ENCODE data around the gene RITA1. TPM values are rescaled to one million over a fixed set of nuclear protein-coding genes. Genes with fewer than 3 reads are reported as not detected.
"Not testable (repeated sequence)": the region's sequence is repeated elsewhere in the genome, so short reads cannot be mapped to it uniquely, and the experiment has no call there.

Gene RITA1
- 7.8 TPM for total RNA-seq

GRCh38 chr12:113185180-113186032, at the start of gene RITA1, which contains the start of gene DDX54:
TSS of gene RITA1 (plus strand) at chr12:113185721. CDS start at chr12:113186747, 1,026 bp downstream.
TSS of gene DDX54 (minus strand) at chr12:113185478. CDS start at chr12:113185451, 27 bp downstream.
- peak; percentile 90 for DNase-seq (ENCODE audit: low spot score)

GRCh38 chr12:113136128-113136989, 49.2 kb upstream of the RITA1 start:
- ATAC-seq, result peak; percentile 32

More at GRCh38 chr12:113185180-113186032, at the start of gene RITA1, which contains the start of gene DDX54:
- intact Hi-C loops (cut with DNase I), result no loop called here
- peak; percentile 91 for ATAC-seq

GRCh38 chr12:113136990-113137511, 48.5 kb upstream of the RITA1 start:
- DNase-seq (ENCODE audit: low spot score) (no peak), ATAC-seq (no peak)
- intact Hi-C loops (cut with DNase I), result no loop called here

More at GRCh38 chr12:113136128-113136989, 49.2 kb upstream of the RITA1 start:
- DNase-seq (ENCODE audit: low spot score), result no peak
- intact Hi-C loops (cut with DNase I), result no loop called here

- DNase-seq (ENCODE audit: low spot score), result no peak
- intact Hi-C loops (cut with DNase I), result no loop called here
- no peak for ATAC-seq
Observed at GRCh38 chr12:113137861-113138783, 47.4 kb upstream of the RITA1 start.

GRCh38 chr12:113138826-113139225, 46.7 kb upstream of the RITA1 start:
- DNase-seq (ENCODE audit: low spot score) (no peak), ATAC-seq (no peak)
- intact Hi-C loops (cut with DNase I), result no loop called here

GRCh38 chr12:113140706-113141105, 44.8 kb upstream of the RITA1 start:
- no peak for DNase-seq (ENCODE audit: low spot score)
- no peak for ATAC-seq
- intact Hi-C loops (cut with DNase I), result no loop called here

- DNase-seq (ENCODE audit: low spot score); ATAC-seq; intact Hi-C loops (cut with DNase I): not testable (repeated sequence)
Observed at GRCh38 chr12:113141716-113142115, 43.8 kb upstream of the RITA1 start.

GRCh38 chr12:113142173-113142885, 43.2 kb upstream of the RITA1 start:
- intact Hi-C loops (cut with DNase I), result no loop called here
- DNase-seq (ENCODE audit: low spot score) (peak; percentile 70), ATAC-seq (peak; percentile 74)

- DNase-seq (ENCODE audit: low spot score), result no peak
- intact Hi-C loops (cut with DNase I), result no loop called here
- peak; percentile 59 for ATAC-seq
Observed at GRCh38 chr12:113142886-113143332, 42.6 kb upstream of the RITA1 start.

- no peak for DNase-seq (ENCODE audit: low spot score)
- intact Hi-C loops (cut with DNase I), result no loop called here
- no peak for ATAC-seq
Observed at GRCh38 chr12:113143959-113144358, 41.6 kb upstream of the RITA1 start.

- intact Hi-C loops (cut with DNase I), result no loop called here
- no peak for ATAC-seq
Observed at GRCh38 chr12:113144806-113145205, 40.7 kb upstream of the RITA1 start.

GRCh38 chr12:113145720-113146551, 39.6 kb upstream of the RITA1 start:
- ATAC-seq, result no peak
- DNase-seq (ENCODE audit: low spot score), result no peak
- intact Hi-C loops (cut with DNase I), result no loop called here

More at GRCh38 chr12:113144806-113145205, 40.7 kb upstream of the RITA1 start:
- DNase-seq (ENCODE audit: low spot score), result no peak

- intact Hi-C loops (cut with DNase I), result no loop called here
- no peak for DNase-seq (ENCODE audit: low spot score)
- ATAC-seq, result no peak
Observed at GRCh38 chr12:113146999-113147398, 38.5 kb upstream of the RITA1 start.

- DNase-seq (ENCODE audit: low spot score), result peak; percentile 75
- peak; percentile 84 for ATAC-seq
- intact Hi-C loops (cut with DNase I), result no loop called here
Observed at GRCh38 chr12:113149361-113150150, 36.0 kb upstream of the RITA1 start, which contains the start of gene CFAP73. TSS of gene CFAP73 (plus strand) at chr12:113149724. CDS start at chr12:113149858, 134 bp downstream.

- ATAC-seq (no peak), DNase-seq (ENCODE audit: low spot score) (no peak)
- intact Hi-C loops (cut with DNase I), result no loop called here
Observed at GRCh38 chr12:113151655-113152054, 33.9 kb upstream of the RITA1 start.
